SK-N-SH (cell line): ENCODE measurements around the gene GH2. TPM values are rescaled to one million over a fixed set of nuclear protein-coding genes. Genes with fewer than 3 reads are reported as not detected.
"Not testable (repeated sequence)": the region's sequence is repeated elsewhere in the genome, so short reads cannot be mapped to it uniquely, and the experiment has no call there.

Source experiments
- CTCF ChIA-PET: fragments of 300-600, 350-600 bp; formaldehyde crosslinking; extraction: SDS; loops from one replicate; lab custom pipeline; 2021; lab: Yijun Ruan, JAX
- POLR2A ChIA-PET: fragments of 350-600 bp; sonication (Branson Sonifier 250); formaldehyde crosslinking; extraction: SDS; loops from one replicate; lab custom pipeline; 2020; ENCODE audit warnings: antibody characterized with exemption, inconsistent platforms; lab: Yijun Ruan, JAX
- DNase-seq: peaks from one replicate; pipeline ENCODE4 v3.0.0; 2012
- H2AFZ ChIP-seq: fragments of 200-600 bp; sonication (generic); 2 replicates; pipeline ENCODE4 v1.8.1; 2016; ENCODE audit warnings: antibody characterized with exemption, mild to moderate bottlenecking, low read depth
- H3F3A ChIP-seq: fragments of 200-600 bp; sonication (generic); replicated peaks from 2 replicates; pipeline ENCODE3; 2016; ENCODE audit warnings: antibody characterized with exemption, mild to moderate bottlenecking; ENCODE audit not compliant: insufficient read depth
- H3K27ac ChIP-seq, 2 experiments: fragments of 200-500 bp in 1 of 2; fragments of 200-600 bp in 1 of 2; sonication (Bioruptor generic) in 1 of 2; sonication (generic), shearing (Covaris generic) in 1 of 2; 2 replicates each; pipeline versions ENCODE4 v1.5.1 to v1.6.1; 2014 to 2016; ENCODE audit warnings: low read depth in 2 of 2, inconsistent platforms in 1 of 2, low read length in 1 of 2, mild to moderate bottlenecking in 1 of 2, mixed read lengths in 1 of 2
- H3K27me3 ChIP-seq: fragments of 200-600 bp; sonication (generic), shearing (Covaris generic); 2 replicates; pipeline ENCODE4 v1.6.1; 2016; ENCODE audit warnings: mixed run types; ENCODE audit not compliant: insufficient read depth
- H3K36me3 ChIP-seq, 2 experiments: fragments of 200-500 bp in 1 of 2; fragments of 200-600 bp in 1 of 2; sonication (Bioruptor generic) in 1 of 2; sonication (generic) in 1 of 2; replicated peaks in 1 of 2; 2 replicates each; pipeline versions ENCODE3 to v1.5.1; 2014 to 2016; ENCODE audit warnings: low read length in 1 of 2, mild to moderate bottlenecking in 1 of 2; ENCODE audit not compliant: insufficient read depth in 2 of 2, control insufficient read depth in 1 of 2
- H3K4me1 ChIP-seq, 2 experiments: fragments of 200-500 bp in 1 of 2; fragments of 200-600 bp in 1 of 2; sonication (Bioruptor generic) in 1 of 2; sonication (generic), shearing (Covaris generic) in 1 of 2; 2 replicates each; pipeline versions ENCODE4 v1.5.1 to v1.6.1; 2014 to 2016; ENCODE audit warnings: low read depth in 1 of 2, low read length in 1 of 2, mixed run types in 1 of 2; ENCODE audit not compliant: insufficient read depth in 2 of 2, control insufficient read depth in 1 of 2
- H3K4me2 ChIP-seq: fragments of 200-600 bp; sonication (generic), shearing (Covaris generic); 2 replicates; pipeline ENCODE4 v1.6.1; 2017; ENCODE audit warnings: mixed run types
- H3K4me3 ChIP-seq, 2 experiments: fragments of 200-500 bp in 1 of 2; fragments of 200-600 bp in 1 of 2; sonication (Bioruptor generic) in 1 of 2; sonication (generic), shearing (Covaris generic) in 1 of 2; 2 replicates each; pipeline versions ENCODE4 v1.5.1 to v1.8.1; 2014 to 2016; ENCODE audit warnings: low read depth in 2 of 2, inconsistent platforms in 1 of 2, low read length in 1 of 2, mild to moderate bottlenecking in 1 of 2, mixed read lengths in 1 of 2, moderate library complexity in 1 of 2
- H3K79me2 ChIP-seq: fragments of 200-600 bp; sonication (generic); 2 replicates; pipeline ENCODE4 v1.8.1; 2017; ENCODE audit warnings: mild to moderate bottlenecking; ENCODE audit not compliant: insufficient read depth
- H3K9ac ChIP-seq: fragments of 200-600 bp; sonication (generic); 2 replicates; pipeline ENCODE4 v1.6.1; 2017; ENCODE audit warnings: mixed run types
- H3K9me2 ChIP-seq: fragments of 200-600 bp; sonication (generic); 2 replicates; pipeline ENCODE4 v1.6.1; 2017; ENCODE audit warnings: mixed run types
- H3K9me3 ChIP-seq: fragments of 200-600 bp; sonication (generic); 2 replicates; pipeline ENCODE4 v1.6.1; 2017; ENCODE audit warnings: mixed run types, mild to moderate bottlenecking, moderate library complexity
- H4K20me1 ChIP-seq: fragments of 200-600 bp; sonication (generic); 2 replicates; pipeline ENCODE4 v1.6.1; 2017; ENCODE audit warnings: mild to moderate bottlenecking, mixed run types; ENCODE audit not compliant: insufficient read depth
- EP300 ChIP-seq, 2 experiments: IDR thresholded peaks; 2 replicates each; pipeline versions ENCODE4 v1.4.0 to v1.6.1; 2012; ENCODE audit warnings: borderline replicate concordance in 1 of 2, low read depth in 1 of 2, low read length in 1 of 2
- FOXJ3 ChIP-seq: sonication (generic); formaldehyde crosslinking; IDR thresholded peaks from 2 replicates; pipeline ENCODE4 v1.5.1; 2020; ENCODE audit warnings: mild to moderate bottlenecking, missing genetic modification reagents
- GABPA ChIP-seq: IDR thresholded peaks from 2 replicates; pipeline ENCODE4 v1.4.0; 2012; ENCODE audit warnings: low read depth, mild to moderate bottlenecking
- GATA2 ChIP-seq: sonication (generic); formaldehyde crosslinking; IDR thresholded peaks from 2 replicates; pipeline ENCODE4 v1.5.0; 2020; ENCODE audit warnings: mild to moderate bottlenecking, missing genetic modification reagents
- JUND ChIP-seq: IDR thresholded peaks from 2 replicates; pipeline ENCODE4 v1.4.0; 2012
- NFIC ChIP-seq: IDR thresholded peaks from 2 replicates; pipeline ENCODE4 v1.4.0; 2012; ENCODE audit warnings: borderline replicate concordance
- RAD21 ChIP-seq: IDR thresholded peaks from 2 replicates; pipeline ENCODE4 v1.6.1; 2012; ENCODE audit warnings: mild to moderate bottlenecking, low read length
- TEAD4 ChIP-seq: IDR thresholded peaks from 2 replicates; pipeline ENCODE4 v1.4.0; 2012; ENCODE audit warnings: mild to moderate bottlenecking, borderline replicate concordance; ENCODE audit not compliant: insufficient read depth
- WGBS: methylation state at CpG from one replicate; pipeline ENCODE4 v1.1.6; 2017; ENCODE audit warnings: low lambda C conversion rate; 5-methylcytosine and 5-hydroxymethylcytosine counted together
- polyA plus RNA-seq, 3 experiments: library from polyadenylated mRNA; depleted of rRNA; stranded (reverse); fragments of >200 nt; gene quantifications; 2 replicates each; pipeline ENCODE4 v1.2.3, GENCODE V29; 2012
- TF ChIP-seq, protein P1 (sequence below): IDR thresholded peaks from 2 replicates; pipeline ENCODE4 v1.4.0; 2012; ENCODE audit warnings: low read depth, borderline replicate concordance
- TF ChIP-seq, protein P2 (sequence below): fragments of 200-600 bp; sonication (generic); IDR thresholded peaks from 2 replicates; pipeline ENCODE4 v1.6.1; 2017; ENCODE audit warnings: antibody characterized with exemption, mild to moderate bottlenecking, moderate library complexity

The GH2 gene
- polyA plus RNA-seq, 1 of the 3 experiments (the other 2 are of a cell fraction): not detected

DNA sequence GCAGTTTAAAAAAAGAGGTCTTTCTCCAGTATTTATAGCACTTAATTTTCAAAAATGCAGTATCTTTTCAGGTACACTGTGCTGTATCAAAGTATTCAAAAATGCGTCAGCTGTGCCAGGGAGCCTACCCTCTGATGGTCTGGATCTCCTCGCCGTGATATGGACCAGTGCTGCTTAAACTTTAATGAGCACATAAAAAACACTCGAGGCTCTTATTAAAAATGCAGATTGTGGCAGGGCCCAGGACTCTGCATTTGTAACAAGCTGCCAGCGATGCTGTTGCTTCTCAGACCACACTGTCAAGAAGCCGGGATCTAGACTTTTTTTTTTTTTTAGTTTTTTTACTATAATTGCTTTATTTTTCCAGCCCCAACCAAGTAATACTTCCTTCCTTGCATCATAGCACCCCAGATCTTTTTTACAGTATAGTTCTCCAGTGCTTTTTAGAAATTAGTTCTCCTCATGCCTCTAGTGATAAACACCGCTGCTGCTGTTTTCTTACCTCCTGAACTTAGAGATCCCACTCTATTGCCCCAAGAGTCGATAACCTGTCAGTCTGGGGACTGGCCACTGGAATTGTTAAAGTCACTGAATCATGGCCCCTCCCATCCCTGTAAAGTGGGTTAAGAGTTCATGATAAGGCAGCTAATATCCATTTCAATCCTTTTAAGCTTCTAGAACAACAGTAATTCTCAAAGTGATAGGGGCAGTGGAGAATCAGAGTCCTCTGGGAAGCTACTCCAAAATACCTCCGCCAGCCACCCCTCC is 37.6 kb downstream of the GH2 start (continued):
- TF ChIP-seq, protein P1, sequence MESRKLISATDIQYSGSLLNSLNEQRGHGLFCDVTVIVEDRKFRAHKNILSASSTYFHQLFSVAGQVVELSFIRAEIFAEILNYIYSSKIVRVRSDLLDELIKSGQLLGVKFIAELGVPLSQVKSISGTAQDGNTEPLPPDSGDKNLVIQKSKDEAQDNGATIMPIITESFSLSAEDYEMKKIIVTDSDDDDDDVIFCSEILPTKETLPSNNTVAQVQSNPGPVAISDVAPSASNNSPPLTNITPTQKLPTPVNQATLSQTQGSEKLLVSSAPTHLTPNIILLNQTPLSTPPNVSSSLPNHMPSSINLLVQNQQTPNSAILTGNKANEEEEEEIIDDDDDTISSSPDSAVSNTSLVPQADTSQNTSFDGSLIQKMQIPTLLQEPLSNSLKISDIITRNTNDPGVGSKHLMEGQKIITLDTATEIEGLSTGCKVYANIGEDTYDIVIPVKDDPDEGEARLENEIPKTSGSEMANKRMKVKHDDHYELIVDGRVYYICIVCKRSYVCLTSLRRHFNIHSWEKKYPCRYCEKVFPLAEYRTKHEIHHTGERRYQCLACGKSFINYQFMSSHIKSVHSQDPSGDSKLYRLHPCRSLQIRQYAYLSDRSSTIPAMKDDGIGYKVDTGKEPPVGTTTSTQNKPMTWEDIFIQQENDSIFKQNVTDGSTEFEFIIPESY: no peak
- TF ChIP-seq, protein P2, sequence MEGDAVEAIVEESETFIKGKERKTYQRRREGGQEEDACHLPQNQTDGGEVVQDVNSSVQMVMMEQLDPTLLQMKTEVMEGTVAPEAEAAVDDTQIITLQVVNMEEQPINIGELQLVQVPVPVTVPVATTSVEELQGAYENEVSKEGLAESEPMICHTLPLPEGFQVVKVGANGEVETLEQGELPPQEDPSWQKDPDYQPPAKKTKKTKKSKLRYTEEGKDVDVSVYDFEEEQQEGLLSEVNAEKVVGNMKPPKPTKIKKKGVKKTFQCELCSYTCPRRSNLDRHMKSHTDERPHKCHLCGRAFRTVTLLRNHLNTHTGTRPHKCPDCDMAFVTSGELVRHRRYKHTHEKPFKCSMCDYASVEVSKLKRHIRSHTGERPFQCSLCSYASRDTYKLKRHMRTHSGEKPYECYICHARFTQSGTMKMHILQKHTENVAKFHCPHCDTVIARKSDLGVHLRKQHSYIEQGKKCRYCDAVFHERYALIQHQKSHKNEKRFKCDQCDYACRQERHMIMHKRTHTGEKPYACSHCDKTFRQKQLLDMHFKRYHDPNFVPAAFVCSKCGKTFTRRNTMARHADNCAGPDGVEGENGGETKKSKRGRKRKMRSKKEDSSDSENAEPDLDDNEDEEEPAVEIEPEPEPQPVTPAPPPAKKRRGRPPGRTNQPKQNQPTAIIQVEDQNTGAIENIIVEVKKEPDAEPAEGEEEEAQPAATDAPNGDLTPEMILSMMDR: no peak
- TF ChIP-seq, all 33 proteins: peak for 0

- ChIA-PET CTCF (interaction anchor here (0.8 to 9.1 kb wide), 7 partner anchors 8 to 288 kb away, joined by 3 to 96 read pairs (median 9); partner anchors contain the start of genes FTSJ3 and PSMC5), POLR2A (interaction anchor here (0.6 to 9.2 kb wide), 8 partner anchors 13 to 663 kb away, joined by 3 to 108 read pairs (median 3); partner anchors contain the start of genes CCDC47, CEP95, DDX42 and DDX5)
- H3K79me2 ChIP-seq: peaks cover 39% of the 10 kb centered on the region
- not testable (repeated sequence) for H3K9me3 ChIP-seq, H3K9me2 ChIP-seq, H4K20me1 ChIP-seq, DNase-seq, H3K36me3 ChIP-seq, H3K27me3 ChIP-seq
- H3K4me1 ChIP-seq: peaks cover 27 to 33% of the 10 kb centered on the region in 2 experiments
- H3K27ac ChIP-seq: peak overlapping the region; percentile 12 to 67; a peak in 3 of 4 replicates
- H3K4me2 ChIP-seq: peak overlapping the region; percentile 70
- peaks cover 12% of the 10 kb centered on the region for H3F3A ChIP-seq
- H2AFZ ChIP-seq: peak overlapping the region; percentile 96
- 39% methylated on average over 19 of the region's 19 CpGs for WGBS
- H3K4me3 ChIP-seq: peak overlapping the region; percentile 59 to 76
- peak overlapping the region; percentile 10; the same call in 1 of the 2 replicates for H3K9ac ChIP-seq
Observed at GRCh38 chr17:63843387-63843888, 38.3 kb downstream of the GH2 start.

DNA sequence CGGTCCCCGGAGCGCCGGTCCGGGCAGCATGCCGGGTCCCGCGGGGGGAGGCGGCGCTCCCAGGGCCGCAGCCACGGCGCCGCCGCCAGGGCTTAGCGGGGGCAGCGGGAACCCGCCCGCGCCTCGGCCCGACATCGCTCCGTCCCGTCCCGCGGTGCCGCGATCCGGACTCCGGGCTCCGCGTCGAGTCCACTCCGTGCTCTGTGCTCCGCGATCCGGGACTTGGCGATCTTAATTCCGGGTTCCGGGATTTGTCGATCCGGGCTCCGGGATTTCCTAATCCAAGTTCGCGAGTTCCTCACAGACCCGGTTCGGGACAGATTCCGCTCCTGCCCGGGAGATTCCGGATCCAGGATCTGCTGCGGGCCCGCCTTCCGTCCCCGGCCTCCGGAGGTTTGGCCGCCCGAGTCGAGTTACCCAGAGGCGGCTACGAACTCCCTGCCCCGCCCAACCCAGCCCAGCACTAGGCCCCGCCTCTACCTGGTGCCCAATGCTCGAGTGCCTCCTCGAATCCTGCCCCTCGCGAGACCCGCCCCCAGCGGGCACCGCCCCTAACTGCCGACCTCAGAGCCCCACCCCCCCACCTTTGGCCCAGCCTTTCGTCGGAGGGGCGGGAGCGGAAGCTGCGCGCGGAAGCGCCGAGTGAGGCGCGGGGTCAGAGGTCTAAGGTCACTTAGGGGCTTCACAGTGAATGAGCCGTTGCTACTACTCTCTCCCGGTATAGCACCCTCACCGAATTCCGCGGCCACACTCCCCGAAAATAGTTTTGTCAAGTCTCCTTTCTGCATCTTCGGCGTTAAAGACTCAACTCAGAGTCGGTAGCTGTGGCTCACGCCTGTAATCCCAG is 39.0 kb downstream of the GH2 start, which contains the start of gene SMARCD2:
Gene SMARCD2 (minus strand): TSS at position 146 of the 847 bp plus-strand sequence. CDS start 11 bp downstream, at position 135.
- peak; percentile 100 for DNase-seq
- ChIA-PET POLR2A (interaction anchor here (0.6 to 9.2 kb wide), 9 partner anchors 13 to 664 kb away, joined by 3 to 108 read pairs (median 3); partner anchors contain the start of genes CCDC47, CEP95, DDX42 and DDX5), CTCF (interaction anchor here (0.8 to 9.1 kb wide), 7 partner anchors 7 to 289 kb away, joined by 3 to 96 read pairs (median 9); partner anchors contain the start of genes FTSJ3 and PSMC5)
- H4K20me1 ChIP-seq: peaks cover 15% of the 10 kb centered on the region; the same call in 1 of the 2 replicates
- H3K9me3 ChIP-seq: no peaks in the 10 kb centered on the region
- peak within 1 kb of the TSS; percentile 89 for H3K9ac ChIP-seq
- H3K79me2 ChIP-seq: peaks cover 45% of the 10 kb centered on the region
- 2% methylated on average over 54 of the region's 92 CpGs for WGBS
- no peaks in the 10 kb centered on the region for H3K9me2 ChIP-seq
- no peaks in the 10 kb centered on the region for H3K36me3 ChIP-seq
- peaks cover 12% of the 10 kb centered on the region for H3F3A ChIP-seq
- H3K27me3 ChIP-seq: no peaks in the 10 kb centered on the region
- peak within 1 kb of the TSS; percentile 93 for H3K4me2 ChIP-seq
- H3K4me3 ChIP-seq: peak within 1 kb of the TSS; percentile 59 to 76
- peak within 1 kb of the TSS; percentile 67 to 97 for H3K27ac ChIP-seq
- peak within 1 kb of the TSS; percentile 96 for H2AFZ ChIP-seq
- peaks cover 27 to 39% of the 10 kb centered on the region in 2 experiments for H3K4me1 ChIP-seq
- TF ChIP-seq RAD21 (no peak), TEAD4 (peak; percentile 87), FOXJ3 (CRISPR knock-in tag) (no peak), GABPA (peak; percentile 84), NFIC (peak; percentile 64; the same call in 1 of the 2 replicates), GATA2 (CRISPR knock-in tag) (no peak), JUND (peak; percentile 100), EP300 (IDR thresholded peaks at IDR 0.05; ENCODE audit: borderline replicate concordance in 1 of 2, low read depth in 1 of 2, low read length in 1 of 2) (peak; percentile 60 to 76; a peak in 3 of 4 replicates)
- TF ChIP-seq, protein P2: no peak
- TF ChIP-seq, protein P1: peak; percentile 64; the same call in 1 of the 2 replicates
